ENCODE measurements around the gene RTN4RL1.

RTN4RL1 gene

DNA sequence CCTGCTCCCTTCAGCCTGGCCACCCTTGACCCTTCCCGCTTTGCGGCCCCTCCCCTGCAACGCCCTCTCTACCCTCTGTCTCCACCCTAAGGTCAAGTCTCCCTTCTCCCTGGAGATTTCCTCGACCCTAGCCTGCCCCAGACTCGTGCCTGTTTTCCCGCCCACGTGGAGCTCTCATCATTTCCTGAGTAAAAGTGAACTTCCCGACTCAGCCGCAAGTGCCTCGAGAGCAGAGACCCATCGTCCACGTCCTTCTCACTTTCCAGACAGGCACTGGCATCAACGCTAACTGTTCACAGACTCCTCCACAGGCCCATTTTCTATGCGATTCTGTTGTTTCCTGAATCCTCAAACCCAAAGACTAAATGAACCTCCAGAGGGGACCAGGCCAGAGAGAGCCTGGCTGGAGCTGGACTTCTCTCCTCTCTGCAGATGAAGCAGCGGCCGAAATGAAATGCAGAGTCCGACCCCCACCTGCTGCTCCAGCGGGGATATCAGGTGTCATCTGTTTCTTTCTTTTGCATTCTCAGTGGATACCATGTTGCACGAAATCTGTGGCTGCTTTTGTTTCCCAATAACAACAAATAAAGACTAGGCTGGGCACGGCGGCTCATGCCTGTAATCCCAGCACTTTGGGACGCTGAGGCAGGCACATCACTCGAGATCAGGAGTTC lies 52.5 kb downstream of the RTN4RL1 start:
- no peak for DNase-seq

DNA sequence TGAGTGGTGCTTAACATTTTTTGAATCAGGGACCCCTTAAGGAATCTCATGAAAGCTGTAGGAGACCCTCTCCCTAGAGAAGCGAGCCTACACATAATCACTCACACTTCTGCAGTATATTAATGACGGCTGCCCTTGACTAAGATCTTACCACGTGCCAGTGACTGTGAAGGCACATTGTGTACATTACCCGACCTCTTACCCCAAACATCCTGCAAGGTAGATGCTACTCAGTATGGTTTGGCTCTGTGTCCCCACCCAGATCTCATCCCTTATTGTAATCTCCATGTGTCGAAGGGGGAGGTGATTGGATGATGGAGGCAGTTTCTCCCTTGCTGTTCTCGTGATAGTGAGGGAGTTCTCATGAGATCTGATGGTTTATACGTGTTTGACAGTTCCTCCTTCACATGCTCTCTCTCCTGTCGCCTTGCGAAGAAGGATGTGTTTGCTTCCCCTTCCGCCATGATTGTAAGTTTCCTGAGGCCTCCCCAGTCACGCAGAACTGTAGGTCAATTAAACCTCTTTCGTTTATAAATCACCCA lies 54.2 kb downstream of the RTN4RL1 start:
- DNase-seq, result no peak

DNA sequence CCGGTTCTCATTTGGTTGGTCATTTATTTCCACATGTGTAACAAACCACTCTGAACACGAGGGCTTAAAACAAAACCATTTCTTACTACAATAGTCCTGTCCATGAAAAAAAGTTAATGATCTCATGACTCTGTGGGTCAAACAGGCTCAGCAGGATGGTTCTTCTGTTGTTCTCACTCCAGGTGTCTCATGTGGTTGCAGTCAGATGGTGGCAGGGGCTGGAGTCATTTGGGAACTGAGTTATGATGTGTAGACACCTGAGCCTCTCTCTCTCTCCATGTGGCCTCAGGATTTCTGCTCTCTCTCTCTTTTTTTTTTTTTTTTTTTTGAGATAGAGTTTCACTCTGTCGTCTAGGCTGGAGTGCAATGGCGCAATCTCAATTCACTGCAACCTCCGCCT lies 55.4 kb downstream of the RTN4RL1 start:
- no peak for DNase-seq

DNA sequence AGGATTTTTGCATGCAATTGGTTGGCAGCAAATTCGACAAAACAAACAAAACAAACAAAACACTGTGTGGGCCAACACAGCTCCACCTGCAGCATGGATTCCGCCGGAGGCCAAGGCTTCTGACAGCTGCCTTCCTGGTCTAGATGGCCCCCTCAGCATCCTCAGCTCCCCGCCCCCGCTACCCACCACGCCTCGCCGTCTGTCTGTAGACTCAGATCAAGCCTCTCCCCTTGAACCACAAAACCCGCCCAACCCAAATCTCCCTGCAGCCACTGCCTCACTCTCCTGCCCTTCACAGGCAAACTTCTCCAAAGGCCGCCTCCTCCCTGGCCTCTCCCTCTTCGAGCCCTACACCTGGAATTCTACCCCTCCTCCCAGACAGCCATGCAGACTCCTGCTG lies 57.9 kb downstream of the RTN4RL1 start:
- DNase-seq, result peak; percentile 24

DNA sequence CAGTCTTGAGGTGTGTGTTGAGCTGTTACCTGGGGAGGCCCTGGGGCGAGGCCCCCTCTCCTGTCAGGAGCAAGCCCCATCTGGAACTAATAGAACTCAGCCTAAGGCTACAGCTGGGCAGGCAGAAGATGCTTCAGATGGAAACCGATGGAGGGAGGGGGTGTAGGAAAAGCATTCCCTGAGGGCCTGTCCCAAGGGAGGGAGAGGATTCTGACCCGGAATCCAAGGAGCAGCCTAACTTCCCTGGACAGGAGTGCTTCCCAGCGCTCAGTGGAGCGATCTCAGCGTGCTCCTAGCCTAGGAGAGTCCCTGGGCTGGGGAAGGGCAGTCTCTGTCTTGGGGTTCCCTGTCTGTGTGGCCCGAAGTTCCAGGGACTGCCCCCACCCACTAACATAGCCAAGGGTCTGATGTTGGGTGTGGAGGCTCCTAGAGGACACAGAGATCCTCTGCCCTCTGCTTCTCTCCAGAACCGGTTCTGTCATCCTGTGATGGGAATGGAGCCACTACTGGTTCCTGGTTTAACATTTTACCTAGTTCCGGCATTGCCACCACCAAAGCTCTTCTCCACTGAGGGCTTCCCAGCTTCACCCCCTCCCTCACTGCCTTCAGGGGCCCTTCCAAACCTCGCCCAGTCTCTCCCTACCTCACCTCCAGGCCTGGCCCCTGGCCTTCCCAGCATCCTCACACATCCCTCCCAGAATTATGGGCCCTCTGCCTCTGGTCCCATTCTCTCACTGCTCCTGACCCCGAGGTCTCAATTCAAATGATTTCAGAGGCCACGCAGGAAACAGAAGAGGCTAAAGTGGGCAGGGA lies 58.7 kb downstream of the RTN4RL1 start:
- DNase-seq, result no peak

DNA sequence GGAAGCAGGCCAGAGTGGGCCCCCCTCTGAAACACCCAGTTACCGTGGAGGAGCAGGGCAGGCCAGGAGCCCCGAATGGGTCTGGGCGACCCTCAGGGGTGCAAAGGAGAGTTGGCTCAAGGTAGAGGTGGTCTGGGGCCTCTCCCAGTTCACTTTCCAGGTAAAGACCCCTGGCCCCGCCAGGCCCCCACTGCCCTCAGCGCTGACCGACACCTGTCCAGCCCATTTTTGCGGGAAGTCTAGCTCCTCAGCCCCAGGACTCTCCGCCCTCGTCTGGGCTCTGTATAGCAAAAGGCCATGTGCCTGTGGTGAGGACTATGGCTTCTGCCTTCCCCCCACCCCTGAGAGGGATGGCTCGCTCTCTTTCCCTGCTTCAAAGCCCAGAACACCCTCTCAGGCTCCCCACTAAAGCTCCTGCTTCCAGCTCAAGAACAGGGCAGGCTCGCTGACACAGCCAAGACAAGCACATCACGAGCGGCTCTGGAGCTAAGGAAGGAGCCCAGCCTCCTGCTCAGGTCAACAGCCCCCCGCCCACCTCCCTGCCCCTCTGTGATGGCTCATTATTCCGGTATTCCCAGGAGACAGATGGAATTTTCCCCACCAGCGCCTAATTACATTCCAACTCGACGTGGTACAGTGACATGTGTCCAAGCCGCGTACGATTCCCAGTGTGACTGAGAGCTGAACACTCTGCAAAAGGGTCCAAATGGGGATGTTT lies 59.4 kb downstream of the RTN4RL1 start:
- no peak for DNase-seq

DNA sequence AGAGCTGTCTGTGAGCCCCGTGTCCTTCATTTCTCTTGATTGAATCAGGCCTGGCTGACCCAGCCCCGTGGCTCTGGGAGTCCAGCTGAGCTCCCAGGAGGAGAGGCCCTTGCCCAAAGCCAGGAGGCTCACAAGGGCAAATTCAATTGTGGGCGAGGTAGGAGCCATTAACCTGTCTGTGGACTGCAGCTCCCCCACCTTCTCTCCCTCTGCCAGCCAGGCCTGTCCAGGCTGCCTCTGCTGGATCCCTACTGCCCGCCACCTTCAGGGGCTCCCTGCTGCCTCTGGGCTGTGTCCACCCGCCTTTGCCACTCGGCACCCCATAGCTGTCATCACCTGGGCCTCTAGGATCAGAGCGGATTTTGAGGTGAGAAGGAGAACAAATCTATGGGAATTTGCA lies 61.9 kb downstream of the RTN4RL1 start:
- no peak for DNase-seq

DNA sequence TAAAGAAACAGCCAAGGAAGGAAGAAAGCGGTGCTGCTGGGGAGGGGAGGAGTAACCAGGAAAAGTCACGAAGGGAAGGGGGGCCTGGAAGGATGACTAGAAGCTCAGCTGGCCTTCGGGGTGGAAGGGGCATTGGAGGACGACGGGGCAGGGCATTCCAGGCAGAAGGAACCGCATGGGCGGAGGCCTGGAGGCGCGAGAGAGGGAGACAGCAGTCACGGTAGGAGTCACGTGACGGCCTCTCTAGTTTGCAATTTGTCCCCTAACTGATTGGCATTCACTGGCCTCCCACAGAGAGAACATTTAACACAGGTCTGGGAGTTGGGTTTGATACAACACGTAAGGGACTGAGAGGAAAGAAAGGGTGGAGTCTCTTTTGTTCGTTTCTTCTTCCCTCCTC lies 63.9 kb downstream of the RTN4RL1 start:
- no peak for DNase-seq

DNA sequence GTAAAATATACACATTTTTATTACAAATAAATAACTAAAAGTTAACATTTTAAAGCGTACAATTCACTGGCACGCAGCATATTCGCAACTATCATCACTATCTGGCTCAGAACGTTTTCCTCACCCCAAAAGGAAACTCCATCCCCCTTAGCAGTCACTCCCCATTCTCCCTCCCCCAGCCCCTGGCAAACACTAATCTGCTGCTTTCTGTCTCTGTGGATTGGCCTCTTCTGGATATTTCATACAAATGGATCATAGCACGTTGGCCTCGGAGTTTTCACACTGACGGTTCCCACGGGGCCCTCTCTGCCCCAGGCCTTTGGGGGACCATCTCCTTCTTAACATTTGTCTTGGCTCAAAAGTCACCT lies 64.6 kb downstream of the RTN4RL1 start:
- DNase-seq, result no peak

DNA sequence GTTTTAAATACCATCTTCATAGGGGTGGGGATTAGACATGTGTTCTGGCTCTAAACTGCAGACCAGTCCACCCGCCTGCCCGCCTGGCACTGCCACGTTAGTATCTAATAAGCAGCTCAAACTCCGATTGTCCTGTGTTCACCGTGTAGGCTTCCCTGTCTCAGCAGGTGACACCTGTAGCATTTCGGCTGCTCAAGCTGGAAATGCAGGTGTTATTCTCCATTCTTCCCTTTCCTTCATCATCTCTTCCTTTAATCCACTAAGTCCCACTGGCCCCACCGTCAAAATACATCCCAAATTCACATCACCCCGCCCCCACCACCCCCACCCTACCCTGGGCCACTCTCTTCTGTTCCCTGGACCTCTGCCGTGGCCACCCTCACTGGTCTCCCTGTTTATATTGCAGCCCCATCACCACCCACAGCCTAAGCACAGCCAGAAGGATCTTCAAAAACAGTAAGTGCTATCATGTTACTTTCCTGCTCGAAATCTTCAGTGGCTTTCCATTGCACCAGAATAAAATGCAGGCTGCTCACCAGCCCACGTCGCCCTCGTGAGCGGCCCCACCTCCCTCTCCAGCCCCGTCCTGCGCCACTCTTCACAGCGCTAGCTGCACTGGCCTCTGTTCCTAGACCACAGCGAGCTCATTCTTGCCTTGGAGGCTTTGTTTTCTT lies 65.1 kb downstream of the RTN4RL1 start:
- no peak for DNase-seq

DNA sequence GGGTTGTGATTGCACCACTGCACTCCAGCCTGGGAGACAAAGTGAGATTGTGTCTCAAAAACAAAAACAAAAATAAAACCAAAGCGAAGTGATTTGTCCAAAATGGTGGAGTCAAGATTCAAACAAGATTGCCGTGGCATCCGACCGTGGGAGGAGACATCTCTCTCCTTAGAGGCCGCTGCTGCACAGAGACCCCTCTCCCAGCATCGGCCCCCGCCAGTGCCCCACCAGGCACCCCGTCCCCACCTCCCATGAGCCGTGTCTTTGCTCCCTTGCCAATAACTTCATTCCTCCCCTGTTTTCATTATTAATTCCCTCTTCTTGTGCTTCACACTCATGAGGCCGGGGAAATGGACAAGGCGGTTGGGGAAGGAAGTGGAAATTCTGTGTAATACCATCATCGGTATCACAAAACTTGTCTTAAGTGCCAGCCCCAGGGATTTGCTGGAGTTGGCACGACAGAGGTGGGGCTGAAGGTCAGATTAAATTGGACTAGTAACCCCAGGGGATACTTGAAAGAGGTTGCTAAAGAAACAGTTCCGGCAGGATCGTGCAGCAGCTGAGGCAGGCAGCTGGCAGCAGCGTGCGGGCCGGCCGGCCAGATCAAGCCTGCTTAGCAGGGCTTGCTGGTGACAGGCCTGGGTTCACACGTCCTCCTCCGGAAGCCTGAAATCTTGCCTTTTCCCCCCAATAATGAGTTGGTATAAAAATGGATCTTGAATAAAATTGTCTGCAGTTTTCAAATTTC lies 66.8 kb downstream of the RTN4RL1 start:
- no peak for DNase-seq

DNA sequence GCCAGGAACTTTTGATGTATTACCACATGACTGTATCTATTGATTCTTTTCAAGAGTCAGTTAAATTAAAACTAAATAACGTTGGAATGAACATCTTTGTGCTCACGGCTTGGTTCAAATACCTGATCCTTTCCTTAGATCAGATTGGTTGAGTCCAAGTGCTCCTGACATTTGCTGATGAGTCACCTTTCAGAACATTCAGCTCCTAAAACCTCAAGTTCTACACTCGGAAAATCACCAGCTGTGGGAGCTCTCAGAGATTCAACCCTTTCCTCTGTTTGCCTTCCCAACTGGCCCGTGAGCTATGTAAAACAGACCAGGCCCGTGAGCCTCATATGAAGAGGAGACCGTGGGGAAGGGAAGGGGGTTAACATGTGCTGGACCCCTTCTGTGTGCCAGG lies 68.1 kb downstream of the RTN4RL1 start:
- DNase-seq, result no peak

DNA sequence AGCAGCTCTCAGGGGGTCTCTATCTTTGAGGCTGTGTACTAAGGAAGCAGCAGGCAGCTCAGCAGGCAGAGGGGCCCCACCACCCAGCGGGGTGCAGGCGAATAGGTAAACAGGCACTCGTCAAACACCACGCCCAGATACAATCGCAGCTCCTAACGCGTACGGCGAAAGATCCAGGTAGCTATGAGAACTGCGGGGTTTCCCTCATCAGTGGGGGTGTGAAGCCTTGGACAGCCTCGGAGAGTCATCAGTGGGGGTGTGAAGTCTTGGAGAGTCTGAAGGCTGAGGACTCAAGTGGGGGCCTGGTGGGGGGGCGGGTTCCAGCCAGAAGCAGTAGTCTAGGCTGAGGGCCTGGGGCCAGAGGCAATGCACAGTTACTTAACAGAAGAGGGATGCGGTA lies 69.0 kb downstream of the RTN4RL1 start:
- DNase-seq, result peak; percentile 24

DNA sequence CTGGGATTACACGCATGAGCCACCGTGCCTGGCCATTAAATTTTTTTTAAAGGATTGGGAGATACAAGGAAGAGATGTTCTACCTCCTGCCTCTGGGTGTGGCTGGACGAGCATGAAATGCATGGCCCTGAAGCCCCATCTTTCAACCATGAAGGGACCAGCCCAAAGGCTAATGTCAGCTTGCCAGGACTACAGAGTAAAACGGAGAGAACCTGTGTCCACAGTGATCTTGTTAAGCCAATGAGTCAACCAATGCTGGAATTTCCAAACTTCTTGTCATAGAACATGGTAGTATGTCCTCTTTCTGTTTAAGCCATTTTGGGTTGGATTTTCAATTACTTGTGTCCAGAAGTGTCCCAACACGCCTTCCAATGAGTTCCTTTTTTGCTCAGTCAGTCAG lies 71.3 kb downstream of the RTN4RL1 start:
- DNase-seq, result no peak

DNA sequence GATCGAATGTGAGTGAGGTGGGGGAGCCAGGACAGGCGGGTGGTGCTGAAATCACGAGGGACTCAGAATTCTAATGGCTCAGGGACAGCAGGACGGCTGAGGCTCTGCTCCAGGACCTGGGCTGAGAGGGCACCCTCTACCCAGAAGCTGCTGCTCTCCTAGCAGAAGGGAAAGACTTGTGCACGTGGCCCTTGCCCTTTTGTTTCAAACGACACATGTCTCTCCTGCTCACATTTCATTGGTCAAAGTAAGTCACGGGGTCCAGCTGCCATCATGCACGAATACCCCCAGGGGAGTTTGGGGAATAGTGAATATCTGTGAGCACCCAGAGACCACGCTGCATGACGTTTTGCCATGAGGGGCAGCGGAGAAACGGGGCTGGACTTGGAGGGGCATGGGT lies 73.2 kb downstream of the RTN4RL1 start:
- no peak for DNase-seq

DNA sequence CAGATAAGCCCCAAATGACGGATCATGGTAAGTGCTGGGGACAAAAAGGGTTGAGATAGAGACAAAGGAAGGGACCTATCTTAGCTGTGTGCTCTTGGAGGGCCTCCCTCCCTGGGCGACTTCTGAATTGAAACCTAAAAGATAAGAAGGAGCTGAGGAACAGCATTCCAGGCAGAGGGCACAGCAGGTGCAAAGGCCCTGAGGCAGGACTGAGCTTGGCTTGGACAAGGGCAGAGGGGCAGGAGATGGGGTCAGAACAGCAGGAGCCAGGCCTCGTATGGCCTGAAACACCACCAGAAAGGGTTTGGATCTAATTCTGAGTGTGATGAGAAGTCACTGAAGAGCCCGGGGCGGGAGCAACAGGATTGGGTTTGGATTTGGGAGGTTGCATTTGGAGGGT lies 75.4 kb downstream of the RTN4RL1 start:
- DNase-seq, result no peak

DNA sequence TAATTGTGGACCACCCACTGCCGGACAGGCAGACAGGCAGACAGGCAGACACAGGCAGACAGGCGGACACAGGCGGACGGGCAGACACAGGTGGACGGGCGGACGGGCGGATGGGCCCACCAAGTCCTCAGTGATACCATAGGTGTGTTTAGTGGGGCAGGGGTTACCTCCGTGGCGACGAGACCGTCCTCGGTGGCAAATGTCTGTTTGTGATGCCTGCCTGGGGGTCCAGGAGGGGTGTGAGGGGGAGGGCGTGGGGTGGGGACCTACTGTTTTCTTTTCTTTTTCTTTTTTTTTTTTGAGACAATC lies 76.7 kb downstream of the RTN4RL1 start:
- DNase-seq, result no peak

DNA sequence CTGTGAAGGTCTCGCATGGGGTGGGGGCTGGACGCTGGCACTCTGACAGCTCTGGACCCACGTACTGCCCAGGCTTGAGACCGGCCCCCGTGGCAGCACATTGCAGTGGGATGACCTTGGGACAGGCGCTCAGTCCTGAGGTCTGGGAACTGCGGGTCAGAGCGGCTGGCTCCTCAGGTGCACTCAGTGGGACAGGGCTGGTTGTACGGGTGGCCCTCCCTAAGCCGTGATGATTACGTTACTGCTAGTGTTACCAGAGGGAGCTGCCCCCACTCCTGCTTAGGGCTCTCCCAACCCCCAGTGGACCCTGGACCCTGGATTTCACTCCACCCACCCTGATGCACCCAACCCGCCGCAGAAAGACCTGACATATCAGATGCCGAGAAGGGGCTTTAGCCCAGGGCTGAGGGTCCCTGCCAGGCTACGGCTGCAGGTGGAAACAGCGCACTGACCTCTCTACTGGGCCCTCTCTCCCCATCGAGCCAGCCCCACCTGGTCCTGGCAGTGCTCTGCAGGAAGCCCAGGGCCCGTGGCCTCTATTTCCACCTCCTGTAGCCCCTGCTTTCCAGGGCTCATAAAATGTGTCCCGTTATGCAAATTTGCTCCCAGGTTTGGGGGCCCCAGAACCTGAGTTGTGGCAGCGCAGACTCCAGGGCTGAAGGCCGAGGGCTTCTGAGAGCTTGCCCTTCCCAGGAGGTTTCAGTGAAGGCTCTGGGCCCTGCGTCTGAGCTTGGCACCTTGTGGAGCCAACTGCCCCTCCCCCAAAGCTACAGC lies 77.2 kb downstream of the RTN4RL1 start:
- no peak for DNase-seq

DNA sequence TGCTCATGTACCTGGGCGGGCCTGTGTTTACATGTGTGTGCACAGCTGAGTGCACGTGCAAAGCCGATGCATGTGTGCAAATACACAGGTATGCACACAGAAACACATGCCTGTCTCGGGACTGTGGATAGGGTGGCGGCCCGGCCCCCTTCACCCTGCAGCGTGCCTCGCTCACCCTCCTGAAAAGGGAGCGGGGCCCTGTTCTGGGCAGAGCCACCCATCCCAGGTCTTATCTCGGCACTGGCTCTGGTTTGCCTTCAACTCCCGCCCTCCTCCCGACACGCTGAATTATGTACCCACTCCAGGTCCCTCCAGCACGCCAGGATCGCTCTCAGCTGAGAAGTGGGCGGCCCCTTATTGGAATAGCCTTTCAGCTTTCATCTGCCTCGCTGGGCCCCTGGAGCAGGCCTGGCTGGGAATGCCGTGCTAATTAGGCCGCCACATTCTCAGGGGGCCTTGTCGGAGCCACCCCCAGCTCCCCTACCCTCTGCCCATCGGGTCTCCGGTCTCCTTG lies 77.8 kb downstream of the RTN4RL1 start:
- no peak for DNase-seq

DNA sequence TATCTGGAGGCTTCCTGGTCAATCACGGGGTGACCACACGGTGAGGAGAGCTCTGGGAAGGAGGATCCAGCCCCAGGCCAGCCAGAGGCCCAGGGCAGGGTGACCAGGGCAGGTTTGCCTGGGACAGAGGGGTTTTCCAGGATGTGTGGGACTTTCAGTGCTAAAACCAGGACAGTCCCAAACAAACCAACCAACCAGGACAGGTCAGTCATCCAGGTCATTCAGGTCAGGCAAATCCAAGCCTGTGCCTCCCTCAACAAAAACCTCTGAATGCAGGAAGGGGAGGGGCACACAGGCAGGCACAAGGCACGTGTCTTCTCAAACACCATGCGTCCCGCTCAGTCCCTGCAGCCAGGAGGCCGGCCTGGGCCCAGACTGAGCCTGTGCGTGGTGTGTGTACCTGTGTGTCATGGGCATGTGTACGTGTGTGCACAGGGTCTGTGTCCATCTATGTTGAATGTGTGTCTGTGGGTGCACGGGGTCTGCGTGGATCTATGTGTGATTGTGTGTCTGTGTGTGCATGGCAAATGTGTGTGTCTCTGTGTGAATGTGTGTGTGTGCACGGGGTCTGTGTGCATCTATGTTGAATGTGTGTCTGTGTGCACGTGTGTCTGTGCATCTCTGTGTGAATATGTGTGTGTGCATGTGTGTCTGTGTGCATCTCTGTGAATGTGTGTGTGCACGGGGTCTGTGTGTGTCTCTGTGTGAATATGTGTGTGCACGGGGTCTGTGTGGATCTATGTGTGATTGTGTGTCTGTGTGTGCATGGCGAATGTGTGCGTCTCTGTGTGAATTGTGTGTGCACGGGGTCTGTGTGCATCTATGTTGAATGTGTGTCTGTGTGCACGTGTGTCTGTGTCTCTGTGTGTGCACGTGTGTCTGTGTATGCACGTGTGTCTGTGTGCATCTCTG lies 78.9 kb downstream of the RTN4RL1 start:
- no peak for DNase-seq

DNA sequence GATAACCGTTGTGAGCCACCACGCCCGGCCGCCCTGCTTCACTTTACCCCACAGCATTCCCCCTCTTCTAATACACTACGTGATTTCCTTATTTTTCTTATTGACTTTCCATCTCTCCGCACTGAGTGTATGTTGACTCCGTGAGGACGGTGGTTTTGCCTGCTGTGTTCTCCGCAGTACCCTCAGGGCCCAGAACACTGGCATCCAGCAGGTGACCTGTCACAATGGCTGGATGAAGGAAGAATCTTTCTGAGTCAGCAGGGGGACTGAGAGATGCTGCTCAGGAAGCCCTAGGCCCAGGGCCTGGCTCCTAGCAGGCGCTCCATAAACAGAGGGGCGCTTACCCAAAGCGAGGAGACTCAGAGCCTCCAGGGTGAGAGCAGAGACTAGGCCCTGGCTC lies 79.5 kb downstream of the RTN4RL1 start:
- no peak for DNase-seq

All from NCI-H510A treated with DMSO at 0.1 percent for 48 hours (cell line).